ENCODE data around the gene PPAN.

PPAN gene

GRCh38 chr19:10087296-10088061, 18.7 kb upstream of the PPAN start:
- no peak for DNase-seq (ENCODE audit: extremely low read depth, low read depth)
- TF ChIP-seq CTCF (IDR thresholded peaks at IDR 0.05; ENCODE audit: low read depth, low read length), result no peak

- no peak for DNase-seq (ENCODE audit: extremely low read depth, low read depth)
- TF ChIP-seq CTCF (IDR thresholded peaks at IDR 0.05; ENCODE audit: low read depth, low read length), result no peak
These were observed 17.1 kb upstream of the PPAN start for GRCh38 chr19:10088949-10089554.

- DNase-seq (ENCODE audit: extremely low read depth, low read depth), result no peak
- no peak for TF ChIP-seq CTCF (IDR thresholded peaks at IDR 0.05; ENCODE audit: low read depth, low read length)
These were observed 16.3 kb upstream of the PPAN start for GRCh38 chr19:10089801-10090375.

- no peak for TF ChIP-seq CTCF (IDR thresholded peaks at IDR 0.05; ENCODE audit: low read depth, low read length)
These were observed 14.8 kb upstream of the PPAN start for GRCh38 chr19:10091370-10091687.

GRCh38 chr19:10091895-10092641, 14.1 kb upstream of the PPAN start:
- no peak for TF ChIP-seq CTCF (IDR thresholded peaks at IDR 0.05; ENCODE audit: low read depth, low read length)
- no peak for DNase-seq (ENCODE audit: extremely low read depth, low read depth)

More at GRCh38 chr19:10091370-10091687, 14.8 kb upstream of the PPAN start:
- no peak for DNase-seq (ENCODE audit: extremely low read depth, low read depth)

- TF ChIP-seq CTCF (IDR thresholded peaks at IDR 0.05; ENCODE audit: low read depth, low read length), result no peak
- no peak for DNase-seq (ENCODE audit: extremely low read depth, low read depth)
These were observed 13.4 kb upstream of the PPAN start for GRCh38 chr19:10092648-10093294.
